SKM-1 treated with dmso at 0.1 percent for 144 hours (cell line): Measurements from ENCODE around the gene SERTAD2.
A peak's percentile ranks its signal among the peaks of the same experiment; 100 is the strongest.

Experiments
- DNase-seq: peaks from one replicate; lab custom pipeline; 2025; ENCODE audit not compliant: unreplicated experiment; lab: John Stamatoyannopoulos, UW

Gene SERTAD2

DNA sequence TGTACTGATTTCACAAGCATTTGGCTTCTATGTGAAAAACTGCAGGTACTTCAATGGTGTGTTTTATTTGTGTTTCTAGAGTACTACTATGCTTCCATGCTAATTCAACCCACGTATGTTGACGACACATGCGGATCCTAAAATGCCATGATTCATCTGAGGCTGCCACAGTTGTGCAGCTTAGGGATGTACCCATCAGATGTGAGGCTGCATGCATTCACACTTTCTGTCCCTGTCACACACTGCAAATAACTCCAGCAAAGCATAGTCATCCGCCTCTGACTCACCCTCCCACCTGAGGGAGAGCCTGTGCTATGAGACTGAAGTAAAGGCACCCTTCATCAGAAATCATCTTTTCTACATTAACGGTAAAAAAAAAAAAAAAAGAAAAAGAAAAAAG, 22.1 kb upstream of the SERTAD2 start:
- DNase-seq: no peak

- no peak for DNase-seq
These were observed 19.0 kb upstream of the SERTAD2 start for GRCh38 chr2:64672708-64673107.

- no peak for DNase-seq
These were observed 16.3 kb upstream of the SERTAD2 start for GRCh38 chr2:64670047-64670446.

- no peak for DNase-seq
These were observed 15.6 kb upstream of the SERTAD2 start for GRCh38 chr2:64669288-64669687.

DNA sequence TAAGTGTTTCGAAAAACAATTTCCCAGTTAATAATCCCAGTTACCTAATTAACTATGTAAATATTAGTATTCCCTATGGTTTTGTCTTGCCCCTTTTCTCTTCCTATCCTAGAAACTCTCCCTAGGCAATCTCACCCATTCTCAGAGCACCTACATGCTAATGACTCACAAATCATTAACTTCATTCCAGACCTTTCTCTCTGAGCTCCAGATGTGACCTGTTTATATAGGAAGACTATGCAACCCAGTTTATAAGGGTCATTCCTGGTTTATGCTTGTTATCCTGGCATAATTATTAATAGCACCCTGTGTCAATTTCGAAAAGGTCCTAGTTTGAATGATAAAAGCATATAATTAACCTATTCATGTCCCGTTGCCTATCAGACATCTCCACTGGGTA, 14.8 kb upstream of the SERTAD2 start:
- no peak for DNase-seq

DNA sequence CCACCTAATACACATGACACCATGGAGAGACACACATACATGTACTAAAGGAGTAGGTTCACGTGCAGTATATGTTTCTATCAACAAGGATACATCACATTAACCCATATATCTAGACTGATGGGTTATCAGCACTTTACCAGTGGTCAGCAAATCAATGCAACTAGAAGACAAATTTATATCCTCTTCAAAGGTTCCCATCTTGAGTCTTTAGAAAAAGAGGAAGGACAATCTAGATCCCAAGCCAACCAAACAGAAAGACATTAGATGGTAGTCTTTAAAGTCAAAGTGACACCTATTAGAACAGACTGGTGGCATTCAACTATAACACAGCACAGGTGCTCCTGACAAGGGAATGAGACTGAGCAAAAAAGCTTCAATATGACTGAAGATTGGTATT, 13.8 kb upstream of the SERTAD2 start:
- no peak for DNase-seq

GRCh38 chr2:64666810-64667438, 13.2 kb upstream of the SERTAD2 start:
- no peak for DNase-seq

GRCh38 chr2:64665709-64666108, 12.0 kb upstream of the SERTAD2 start:
- no peak for DNase-seq

GRCh38 chr2:64663402-64663801, 9.7 kb upstream of the SERTAD2 start:
- no peak for DNase-seq

DNA sequence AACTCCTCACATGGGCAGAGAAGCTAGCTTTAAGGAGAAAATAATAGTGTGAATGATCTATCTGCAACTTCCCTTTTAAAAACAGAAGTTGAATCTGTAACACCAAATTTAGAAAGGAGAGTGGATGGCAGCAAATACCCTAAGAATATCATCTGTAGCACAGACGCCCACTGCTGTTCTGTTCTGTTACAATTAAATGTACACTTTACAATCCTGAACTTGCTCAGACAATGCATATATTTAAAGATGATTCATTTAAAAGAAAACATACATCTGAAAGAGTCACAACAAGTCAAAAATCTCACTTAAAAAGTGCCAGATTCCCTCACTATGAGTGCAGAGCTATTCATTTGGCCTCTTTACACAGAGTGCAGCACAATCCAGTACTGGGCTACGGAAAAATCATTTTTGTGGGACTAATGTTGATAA, 8.0 kb upstream of the SERTAD2 start:
- peak; percentile 73 for DNase-seq

DNA sequence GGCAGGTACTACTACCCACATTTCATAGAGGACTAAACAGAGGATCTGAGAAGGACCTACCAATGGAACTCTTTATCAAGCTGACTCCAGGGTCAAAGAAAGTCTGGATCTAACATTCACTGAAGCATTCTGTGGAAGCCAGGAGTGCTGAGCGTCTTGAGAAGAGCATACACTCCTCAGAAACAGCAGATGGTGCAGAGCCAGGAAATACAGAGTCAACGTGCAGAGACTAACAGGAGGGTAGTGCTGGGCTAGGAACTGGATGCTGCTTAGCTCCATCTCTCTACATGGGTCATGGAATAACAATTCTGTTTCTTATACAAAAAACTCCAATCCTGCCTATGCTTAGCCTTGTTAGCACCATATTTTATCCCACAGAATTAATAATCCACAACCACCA, 5.5 kb upstream of the SERTAD2 start:
- DNase-seq: no peak

- no peak for DNase-seq
These were observed 4.6 kb upstream of the SERTAD2 start for GRCh38 chr2:64658269-64658668.

DNA sequence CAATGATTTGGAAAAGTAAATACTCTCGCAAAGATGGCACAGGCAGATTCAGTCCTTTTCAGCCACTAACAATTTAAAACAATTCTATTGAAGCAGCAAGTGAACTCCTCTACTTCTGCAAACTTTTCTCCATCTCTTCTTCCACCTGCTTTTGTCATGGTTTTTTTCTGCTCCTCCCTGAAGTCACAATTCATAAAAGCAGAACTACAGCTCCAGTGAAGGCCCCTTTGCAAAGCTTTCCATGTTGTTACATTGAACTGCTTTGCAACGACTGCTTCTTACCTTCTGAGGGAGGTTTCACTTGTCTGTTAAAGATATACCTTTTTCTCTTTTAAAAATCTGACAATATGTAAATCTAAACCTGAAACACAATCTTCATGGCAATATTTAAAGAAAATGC, 3.7 kb upstream of the SERTAD2 start:
- peak; percentile 85 for DNase-seq

- DNase-seq: no peak
These were observed 2.7 kb upstream of the SERTAD2 start for GRCh38 chr2:64656379-64656778.

GRCh38 chr2:64655873-64656272, 2.2 kb upstream of the SERTAD2 start:
- peak; percentile 48 for DNase-seq

DNA sequence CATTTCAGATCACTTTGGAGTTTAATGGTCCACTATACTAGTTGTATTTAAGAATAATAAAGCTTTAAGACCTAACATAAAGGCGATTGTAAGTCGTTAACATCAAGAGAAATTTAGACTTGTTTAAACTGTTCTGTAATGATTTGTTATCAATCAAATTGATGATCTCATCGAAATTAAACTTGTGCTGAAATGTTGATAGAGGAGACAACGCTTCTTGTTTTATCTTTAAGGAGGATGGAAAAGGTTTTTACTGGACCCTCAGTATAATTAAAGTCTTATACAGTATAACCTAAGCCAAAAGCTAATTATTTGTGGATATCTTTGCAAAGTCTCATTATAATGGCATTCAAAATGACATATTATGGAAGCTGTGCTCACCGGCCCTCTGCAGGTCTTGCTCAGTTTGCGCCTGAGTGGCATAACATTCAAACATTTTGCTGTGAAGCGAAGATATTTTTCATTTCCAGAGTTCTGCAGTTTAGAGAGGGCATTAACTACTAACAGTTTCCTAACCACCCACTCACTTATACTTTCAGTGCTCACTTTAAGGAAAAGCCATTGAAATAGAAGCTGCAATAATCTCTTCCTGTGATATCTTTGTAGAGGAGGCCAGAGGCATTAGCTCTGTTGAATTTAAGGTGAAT, 1.4 kb upstream of the SERTAD2 start:
- no peak for DNase-seq

- DNase-seq: peak; percentile 61
These were observed 524 bp upstream of the SERTAD2 start for GRCh38 chr2:64654063-64654811.

- peak; percentile 45 for DNase-seq
These were observed 1.2 kb downstream of the SERTAD2 start for GRCh38 chr2:64652231-64653108.

- no peak for DNase-seq
These were observed 2.1 kb downstream of the SERTAD2 start for GRCh38 chr2:64651590-64651989.

GRCh38 chr2:64650722-64651338, 2.9 kb downstream of the SERTAD2 start:
- DNase-seq: no peak

DNA sequence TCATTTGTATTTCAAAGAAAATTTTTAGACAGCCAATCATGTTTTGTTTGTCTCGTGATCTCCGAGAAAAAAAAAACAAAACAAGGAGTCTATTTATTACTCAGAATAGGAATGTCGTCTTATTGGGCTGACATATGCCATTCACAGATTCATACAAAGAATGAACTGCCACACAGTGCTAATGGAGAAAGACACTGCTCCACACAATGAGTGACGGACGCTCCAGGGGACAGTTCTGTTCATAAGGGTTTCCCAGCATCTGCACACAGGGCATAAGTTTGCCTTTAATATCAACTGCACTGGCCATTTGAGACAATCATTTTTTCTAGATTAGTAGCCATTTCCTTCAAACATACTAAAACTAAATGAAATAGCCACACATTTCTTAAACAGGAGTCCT, 3.4 kb downstream of the SERTAD2 start:
- no peak for DNase-seq
